Fibroblast of peridontal ligament (primary cell): ENCODE measurements around the gene GTPBP10.

Source experiments
- DNase-seq: peaks from one replicate; pipeline ENCODE4 v3.0.0-alpha.2; 2010; ENCODE audit errors: extremely low read depth

GTPBP10 gene

GRCh38 chr7:90430614-90431460 is 84.3 kb downstream of the GTPBP10 start:
- DNase-seq, result no peak

- DNase-seq, result no peak
Measured at GRCh38 chr7:90432752-90433151, 86.2 kb downstream of the GTPBP10 start.

GRCh38 chr7:90433221-90433620 is 86.7 kb downstream of the GTPBP10 start:
- DNase-seq, result no peak
